Measurements from ENCODE around the gene ZNF555.
"Not testable (repeated sequence)": the region's sequence is repeated elsewhere in the genome, so short reads cannot be mapped to it uniquely, and the experiment has no call there.

ZNF555 gene

GRCh38 chr19:2840794-2841791 lies at the start of gene ZNF555:
TSS of gene ZNF555 (plus strand) at chr19:2841475. CDS start at chr19:2841573, 98 bp downstream.
- peak; percentile 99 for DNase-seq

GRCh38 chr19:2791876-2792275 lies 49.4 kb upstream of the ZNF555 start:
- DNase-seq = no peak

GRCh38 chr19:2792666-2793065 lies 48.6 kb upstream of the ZNF555 start:
- not testable (repeated sequence) for DNase-seq

GRCh38 chr19:2793126-2793525 lies 48.1 kb upstream of the ZNF555 start:
- DNase-seq = no peak

DNA sequence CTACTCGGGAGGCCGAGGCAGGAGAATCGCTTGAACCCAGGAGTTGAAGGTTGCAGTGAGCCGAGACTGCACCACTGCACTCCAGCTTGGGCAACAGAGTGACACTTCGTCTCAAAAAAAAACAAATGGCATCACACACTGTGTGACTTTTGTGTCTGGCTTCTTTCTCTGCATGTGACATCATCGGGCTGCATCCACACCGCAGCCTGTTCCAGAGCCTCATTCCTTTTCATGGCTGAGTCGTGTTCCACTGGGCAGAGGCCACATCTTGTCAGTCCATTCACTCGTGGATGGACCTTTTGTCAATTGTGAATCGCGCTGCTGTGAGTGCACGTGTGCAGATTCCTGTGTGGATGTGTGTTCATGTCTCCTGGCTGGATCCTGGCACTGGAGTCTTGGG lies 47.7 kb upstream of the ZNF555 start:
- DNase-seq = no peak

- DNase-seq = no peak
These were observed 45.2 kb upstream of the ZNF555 start for GRCh38 chr19:2795827-2796658.

- DNase-seq = no peak
These were observed 44.5 kb upstream of the ZNF555 start for GRCh38 chr19:2796659-2797266.

GRCh38 chr19:2797280-2797679 lies 44.0 kb upstream of the ZNF555 start:
- DNase-seq = no peak

DNA sequence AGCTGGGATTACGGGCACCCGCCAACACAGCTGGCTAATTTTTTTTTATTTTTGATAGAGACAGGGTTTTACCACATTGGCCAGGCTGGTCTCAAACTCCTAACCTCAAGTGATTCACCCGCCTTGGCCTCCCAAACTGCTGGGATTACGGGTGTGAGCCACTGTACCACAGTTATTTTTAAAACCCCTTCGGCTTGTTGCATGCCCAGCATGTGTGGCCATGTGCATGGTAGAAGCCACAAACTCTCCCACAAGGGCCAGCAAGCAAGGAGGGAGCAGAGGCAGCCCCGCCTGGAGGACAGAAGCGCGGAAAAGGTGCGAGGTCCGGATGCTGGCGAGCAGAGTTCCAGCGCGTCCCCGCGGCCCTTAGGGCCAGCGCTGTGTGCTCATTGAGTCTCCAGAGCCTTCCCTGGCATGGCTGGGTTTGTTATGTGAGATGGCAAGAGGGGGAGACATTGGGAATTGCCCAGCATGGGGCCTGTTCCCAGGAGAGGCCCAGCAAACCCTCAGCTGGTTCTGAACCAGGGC lies 43.1 kb upstream of the ZNF555 start:
- DNase-seq = no peak

GRCh38 chr19:2798733-2799132 lies 42.5 kb upstream of the ZNF555 start:
- no peak for DNase-seq

- DNase-seq = no peak
These were observed 41.8 kb upstream of the ZNF555 start for GRCh38 chr19:2799273-2800020.

- no peak for DNase-seq
These were observed 40.8 kb upstream of the ZNF555 start for GRCh38 chr19:2800506-2800905.

DNA sequence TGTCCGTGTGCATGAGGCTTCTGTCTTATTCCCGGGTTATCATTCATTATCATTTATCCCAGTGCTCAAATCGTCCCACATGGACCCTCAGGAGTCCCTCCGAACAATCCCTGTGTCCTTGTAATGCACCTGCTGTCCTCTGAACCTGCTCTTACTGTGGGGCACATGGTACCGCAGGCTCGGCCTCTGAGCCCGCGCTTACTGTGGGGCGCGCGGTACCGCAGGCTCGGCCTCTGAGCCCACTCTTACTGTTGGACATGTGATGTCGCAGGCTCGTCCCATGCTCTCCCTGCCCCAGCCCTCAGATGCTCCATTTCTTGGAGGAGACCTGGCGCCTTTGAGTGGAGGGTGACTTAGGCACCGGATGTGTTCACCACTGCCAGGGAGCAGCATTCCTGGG lies 38.4 kb upstream of the ZNF555 start:
- no peak for DNase-seq

DNA sequence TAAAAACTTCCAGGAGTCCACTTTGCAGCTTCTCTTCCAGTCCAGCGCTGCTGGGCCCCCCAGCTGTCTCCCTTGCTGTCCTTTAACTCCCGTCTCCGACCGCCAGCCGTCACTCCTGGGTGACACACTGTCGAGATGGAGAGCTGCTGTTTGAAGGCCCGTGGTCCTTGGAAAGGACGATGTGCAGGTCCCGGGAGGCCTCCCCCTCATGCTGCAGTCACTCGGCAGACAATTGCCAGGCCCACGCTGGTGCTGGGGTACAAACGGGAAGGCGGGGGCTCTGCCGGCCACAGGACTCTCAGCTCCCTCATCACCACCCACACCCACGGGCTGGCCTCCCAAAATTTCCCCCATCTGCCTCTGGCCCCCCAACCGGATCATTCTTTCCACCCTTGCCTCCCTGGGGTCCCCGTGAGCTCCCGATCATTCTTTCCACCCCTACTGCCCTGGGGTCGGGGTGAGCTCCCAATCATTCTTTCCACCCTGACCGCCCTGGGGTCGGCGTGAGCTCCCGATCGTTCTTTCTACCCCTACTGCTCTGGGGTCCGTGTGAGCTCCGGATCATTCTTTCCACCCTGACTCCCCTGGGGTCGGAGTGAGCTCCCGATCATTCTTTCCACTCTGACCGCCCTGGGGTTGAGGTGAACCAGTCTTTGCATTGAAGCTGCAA lies 37.7 kb upstream of the ZNF555 start:
- DNase-seq = no peak

DNA sequence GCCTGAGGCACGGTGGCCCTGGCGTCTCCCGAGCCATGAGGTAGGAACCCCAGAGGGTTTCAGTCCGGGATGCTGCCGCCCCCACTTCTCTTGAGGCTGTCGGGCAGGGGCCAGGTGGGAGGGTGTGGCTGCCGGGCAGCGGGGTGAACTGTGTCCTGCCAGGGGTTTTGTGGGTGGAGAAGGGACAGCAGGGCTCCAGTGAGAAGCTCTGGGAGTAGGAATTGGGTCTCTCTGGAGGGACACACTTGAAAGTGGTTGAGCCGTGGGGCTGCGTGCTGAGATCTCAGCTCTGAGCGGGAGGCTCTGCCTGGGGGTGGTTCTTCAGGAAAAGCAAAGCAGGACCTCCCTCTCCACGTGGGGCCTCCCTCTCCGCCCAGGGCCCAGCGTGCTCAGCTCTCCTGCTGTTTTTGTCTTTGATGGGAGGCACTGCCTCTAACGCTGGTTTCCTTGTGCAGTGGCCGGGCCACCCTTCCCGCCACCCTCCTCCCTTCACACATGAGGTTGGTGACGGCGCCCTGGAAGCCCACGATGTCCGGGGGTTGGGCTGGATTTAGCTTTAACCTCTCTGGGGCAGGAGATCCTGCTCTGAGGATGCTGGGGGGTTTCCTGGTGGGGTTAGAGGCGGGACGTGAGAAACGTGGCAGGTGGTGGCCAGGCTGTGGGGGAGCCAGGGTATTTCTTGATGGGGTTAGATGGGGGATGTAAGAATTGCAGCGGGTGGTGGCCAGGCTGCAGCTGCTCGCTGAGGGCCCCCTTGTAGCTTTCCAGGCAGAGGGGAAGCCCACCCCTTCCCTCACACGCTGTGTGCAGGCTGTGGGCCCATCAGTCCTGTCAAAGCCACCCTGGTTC lies 36.9 kb upstream of the ZNF555 start:
- no peak for DNase-seq

GRCh38 chr19:2805261-2805900 lies 35.9 kb upstream of the ZNF555 start:
- DNase-seq = no peak

DNA sequence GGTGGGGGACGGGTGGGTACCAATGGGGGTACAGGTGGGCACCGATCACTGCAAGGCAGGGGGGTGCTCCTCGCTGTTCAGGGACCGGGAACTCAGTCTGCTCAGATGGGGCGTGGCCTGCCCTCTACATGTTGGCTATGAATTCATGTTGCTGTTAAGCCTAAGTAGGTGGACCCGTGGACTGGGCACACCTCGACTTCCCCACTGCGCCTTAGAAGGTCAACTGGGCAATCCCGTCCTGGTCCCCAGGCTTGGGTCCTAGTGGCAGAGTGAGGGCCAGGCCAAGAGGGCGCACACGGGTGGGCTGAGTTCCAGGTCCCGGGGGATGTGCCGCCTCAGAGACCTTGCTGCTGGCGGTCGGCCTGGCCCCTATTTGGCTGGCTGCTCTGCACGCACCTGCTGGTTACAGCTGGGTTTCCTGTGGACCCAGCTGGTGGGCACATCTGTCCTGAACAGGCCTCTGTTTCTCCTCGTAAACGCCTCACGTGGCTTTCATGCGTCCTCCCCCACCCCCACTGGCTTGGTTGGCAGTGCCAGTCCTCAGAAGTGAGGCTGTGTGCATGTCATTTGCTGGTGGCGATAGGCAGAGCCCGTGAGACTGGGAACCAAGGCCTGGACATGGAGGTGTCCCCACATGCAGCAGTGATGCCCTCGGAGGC lies 35.2 kb upstream of the ZNF555 start:
- no peak for DNase-seq

- no peak for DNase-seq
These were observed 34.4 kb upstream of the ZNF555 start for GRCh38 chr19:2806736-2807378.

All from CD4-positive, alpha-beta T cell treated with Interleukin-4 for 1 hour (primary cell).